ENCODE measurements around the gene CNTN6.

CNTN6 gene

GRCh38 chr3:1092771-1093170 is at the start of gene CNTN6:
Gene CNTN6, plus strand, starts transcription at chr3:1093024. Its CDS starts 54,985 bp downstream, at chr3:1148009.
- no peak for DNase-seq

- DNase-seq: no peak
Observed at GRCh38 chr3:1048558-1048957, 44.3 kb upstream of the CNTN6 start.

GRCh38 chr3:1055870-1056269 is 37.0 kb upstream of the CNTN6 start:
- no peak for DNase-seq

- DNase-seq: no peak
Observed at GRCh38 chr3:1056744-1057143, 36.1 kb upstream of the CNTN6 start.

GRCh38 chr3:1057436-1057835 is 35.4 kb upstream of the CNTN6 start:
- DNase-seq: no peak

GRCh38 chr3:1068985-1069384 is 23.8 kb upstream of the CNTN6 start:
- no peak for DNase-seq

- DNase-seq: no peak
Observed at GRCh38 chr3:1072041-1072440, 20.8 kb upstream of the CNTN6 start.

GRCh38 chr3:1079662-1080061 is 13.2 kb upstream of the CNTN6 start:
- DNase-seq: no peak

- peak; percentile 41 for DNase-seq
Observed at GRCh38 chr3:1082108-1082507, 10.7 kb upstream of the CNTN6 start.

GRCh38 chr3:1087066-1087560 is 5.7 kb upstream of the CNTN6 start:
- no peak for DNase-seq

GRCh38 chr3:1088503-1088902 is 4.3 kb upstream of the CNTN6 start:
- DNase-seq: no peak

- DNase-seq: no peak
Observed at GRCh38 chr3:1091286-1091685, 1.5 kb upstream of the CNTN6 start.

GRCh38 chr3:1092061-1092460 is 763 bp upstream of the CNTN6 start:
- DNase-seq: no peak

GRCh38 chr3:1093217-1093616 is 393 bp downstream of the CNTN6 start:
- no peak for DNase-seq

GRCh38 chr3:1103525-1103924 is 10.7 kb downstream of the CNTN6 start:
- DNase-seq: no peak

- DNase-seq: no peak
Observed at GRCh38 chr3:1117843-1118473, 25.1 kb downstream of the CNTN6 start.

GRCh38 chr3:1131166-1131565 is 38.3 kb downstream of the CNTN6 start:
- DNase-seq: no peak

GRCh38 chr3:1135194-1135593 is 42.4 kb downstream of the CNTN6 start:
- DNase-seq: no peak

- no peak for DNase-seq
Observed at GRCh38 chr3:1138036-1138435, 45.2 kb downstream of the CNTN6 start.

- no peak for DNase-seq
Observed at GRCh38 chr3:1139071-1139470, 46.2 kb downstream of the CNTN6 start.

- no peak for DNase-seq
Observed at GRCh38 chr3:1147326-1147725, 54.5 kb downstream of the CNTN6 start.

- DNase-seq: no peak
Observed at GRCh38 chr3:1147819-1148218, 55.0 kb downstream of the CNTN6 start.

- no peak for DNase-seq
Observed at GRCh38 chr3:1164101-1164500, 71.3 kb downstream of the CNTN6 start.

GRCh38 chr3:1171320-1171719 is 78.5 kb downstream of the CNTN6 start:
- no peak for DNase-seq

GRCh38 chr3:1172644-1173043 is 79.8 kb downstream of the CNTN6 start:
- no peak for DNase-seq

Measured in COR-L47 (cell line).